Lung (tissue), 16 donors: ENCODE measurements around the gene SOX3. TPM values are rescaled to one million over a fixed set of nuclear protein-coding genes. Genes with fewer than 3 reads are reported as not detected.

ENCODE experiments used
- ATAC-seq: fragments of 200-7000 bp; cut with Tn5 transposase; one replicate; pipeline ENCODE4 v1.9.1; 2020; ENCODE audit warnings: moderate number of reproducible peaks; ENCODE audit not compliant: insufficient read depth, low FRiP score
- DNase-seq, 3 donors: peaks; one replicate each; pipeline ENCODE4 v3.0.0-alpha.2; 2013 to 2017
- H3K27ac ChIP-seq, 2 donors: one replicate each; pipeline ENCODE4 v1.5.1; 2013; ENCODE audit warnings: mild to moderate bottlenecking in 2 of 2, moderate library complexity in 2 of 2, control low read depth in 1 of 2, inconsistent platforms in 1 of 2, low read depth in 1 of 2, low read length in 1 of 2
- H3K27me3 ChIP-seq, 3 donors: one replicate each; pipeline ENCODE4 v1.5.1; 2013; ENCODE audit warnings: low read length in 2 of 3; ENCODE audit not compliant: control insufficient read depth in 3 of 3, insufficient read depth in 3 of 3
- H3K36me3 ChIP-seq, 4 donors: one replicate each; pipeline ENCODE4 v1.5.1; 2013; ENCODE audit warnings: low read length in 4 of 4, mild to moderate bottlenecking in 1 of 4, moderate library complexity in 1 of 4; ENCODE audit not compliant: control insufficient read depth in 4 of 4, insufficient read depth in 4 of 4
- H3K4me1 ChIP-seq, 5 donors: one replicate each; pipeline ENCODE4 v1.5.1; 2013; ENCODE audit warnings: low read length in 5 of 5, mild to moderate bottlenecking in 2 of 5, moderate library complexity in 1 of 5; ENCODE audit not compliant: control insufficient read depth in 5 of 5, insufficient read depth in 5 of 5
- H3K4me3 ChIP-seq: one replicate; pipeline ENCODE4 v1.5.1; 2013; ENCODE audit warnings: mild to moderate bottlenecking, control low read depth, moderate library complexity
- H3K9ac ChIP-seq, 2 donors: one replicate each; pipeline ENCODE4 v1.5.1; 2013; ENCODE audit warnings: low read length in 2 of 2, control low read depth in 1 of 2; ENCODE audit not compliant: insufficient read depth in 1 of 2
- H3K9me3 ChIP-seq, 4 donors: one replicate each; pipeline ENCODE4 v1.5.1; 2013; ENCODE audit warnings: low read length in 3 of 4, mild to moderate bottlenecking in 1 of 4, moderate library complexity in 1 of 4; ENCODE audit not compliant: control insufficient read depth in 4 of 4, insufficient read depth in 3 of 4
- WGBS, 2 donors: extraction: QIAGEN DNeasy Blood & Tissue Kit; methylation state at CpG; one replicate each; pipeline ENCODE4 v1.1.7; 2013; 5-methylcytosine and 5-hydroxymethylcytosine counted together
- long read RNA-seq, 5 donors: transcript quantifications; one replicate each; lab custom pipeline, GENCODE V29; 2026
- polyA plus RNA-seq, 2 donors: library from polyadenylated mRNA; stranded (reverse); fragments of 200-250 nt; gene quantifications; one replicate each; pipeline ENCODE4 v1.2.1, GENCODE V29; 2013
- total RNA-seq, 2 donors: library from RNA; depleted of rRNA in 1 of 2; stranded (reverse); fragments of >200 nt in 1 of 2; gene quantifications; one replicate each; pipeline ENCODE4 v1.2.1, GENCODE V29; 2014 to 2021
- TF ChIP-seq, protein P1 (sequence below): IDR thresholded peaks from 2 replicates; pipeline ENCODE4 v1.5.1; 2012; ENCODE audit warnings: mild to moderate bottlenecking; ENCODE audit errors: control extremely low read depth, extremely low read depth
- donor health status: control.
- donor health status: control.
- donor health status: Bipolar disorder and iron deficiency.
- donor health status: healthy.
- donor health status: DM: yes; HTN: yes; CAD: no.

The SOX3 gene
- under 1 TPM in 1 of 2 donors, not detected in 1; 0.09 TPM for total RNA-seq
- not detected for polyA plus RNA-seq
- long read RNA-seq, donor 1, partial matches to known transcripts: 0 of 1 reads
- long read RNA-seq, donor 1, other reads (novel, unspliced or antisense): 0 of 1 reads
- long read RNA-seq, donor 2: 0 reads
- long read RNA-seq, donor 3: 0 reads
- long read RNA-seq, donor 4: 0 reads
- long read RNA-seq, donor 5: 0 reads

DNA sequence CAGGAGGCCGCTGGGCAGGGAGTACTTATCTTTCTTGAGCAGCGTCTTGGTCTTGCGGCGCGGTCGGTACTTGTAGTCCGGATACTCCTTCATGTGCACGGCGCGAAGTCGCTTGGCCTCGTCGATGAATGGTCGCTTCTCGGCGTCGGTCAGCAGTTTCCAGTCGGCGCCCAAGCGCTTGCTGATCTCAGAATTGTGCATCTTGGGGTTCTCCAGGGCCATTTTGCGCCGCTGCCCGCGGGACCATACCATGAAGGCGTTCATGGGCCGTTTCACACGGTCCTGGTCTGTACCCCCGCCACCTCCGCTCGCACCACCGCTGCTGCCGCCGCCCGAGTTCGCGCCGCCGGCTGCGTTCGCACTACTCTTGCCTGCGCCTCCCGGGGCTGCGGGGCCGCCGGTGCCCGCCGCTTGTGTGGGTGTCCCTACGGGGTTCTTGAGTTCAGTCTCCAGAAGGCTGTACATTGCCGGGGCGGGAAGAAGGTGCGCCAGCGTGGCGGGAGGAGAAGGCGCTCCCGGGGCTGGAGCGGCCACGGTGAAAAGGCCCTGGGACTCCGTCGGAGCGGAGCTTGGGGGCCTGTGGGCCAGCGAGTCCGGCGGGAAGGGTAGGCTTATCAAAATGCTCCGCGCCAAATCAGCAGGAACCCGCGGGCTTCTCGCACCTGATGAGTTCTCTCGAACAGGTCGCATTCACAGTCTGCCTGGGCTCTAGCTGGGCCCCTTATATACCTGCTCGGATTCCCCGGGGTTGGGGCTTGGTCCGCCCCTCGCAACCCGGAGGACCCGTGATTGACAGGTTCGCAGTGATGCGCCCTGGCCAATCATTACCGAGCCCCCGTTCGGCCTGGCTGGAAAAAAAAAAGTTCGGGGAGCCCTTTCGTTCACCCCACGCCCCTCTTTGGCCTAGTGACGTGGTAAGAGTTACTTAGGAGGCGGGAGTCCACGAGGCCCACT, at the start of gene SOX3:
TSS of gene SOX3 (minus strand) at position 699 of the 954 bp plus-strand sequence. CDS start at position 690, 9 bp downstream.
- no peak within 1 kb of the TSS for H3K9ac ChIP-seq
- H3K4me1 ChIP-seq: peaks cover 0 to 9% (median 0%) of the 10 kb centered on the region in 5 donors
- H3K27ac ChIP-seq: no peak within 1 kb of the TSS
- WGBS, 2 donors: 3 to 31% methylated on average over 43 to 87 of the region's 87 CpGs
- peaks cover 0 to 30% (median 0%) of the 10 kb centered on the region in 4 donors for H3K9me3 ChIP-seq
- TF ChIP-seq, protein P1, sequence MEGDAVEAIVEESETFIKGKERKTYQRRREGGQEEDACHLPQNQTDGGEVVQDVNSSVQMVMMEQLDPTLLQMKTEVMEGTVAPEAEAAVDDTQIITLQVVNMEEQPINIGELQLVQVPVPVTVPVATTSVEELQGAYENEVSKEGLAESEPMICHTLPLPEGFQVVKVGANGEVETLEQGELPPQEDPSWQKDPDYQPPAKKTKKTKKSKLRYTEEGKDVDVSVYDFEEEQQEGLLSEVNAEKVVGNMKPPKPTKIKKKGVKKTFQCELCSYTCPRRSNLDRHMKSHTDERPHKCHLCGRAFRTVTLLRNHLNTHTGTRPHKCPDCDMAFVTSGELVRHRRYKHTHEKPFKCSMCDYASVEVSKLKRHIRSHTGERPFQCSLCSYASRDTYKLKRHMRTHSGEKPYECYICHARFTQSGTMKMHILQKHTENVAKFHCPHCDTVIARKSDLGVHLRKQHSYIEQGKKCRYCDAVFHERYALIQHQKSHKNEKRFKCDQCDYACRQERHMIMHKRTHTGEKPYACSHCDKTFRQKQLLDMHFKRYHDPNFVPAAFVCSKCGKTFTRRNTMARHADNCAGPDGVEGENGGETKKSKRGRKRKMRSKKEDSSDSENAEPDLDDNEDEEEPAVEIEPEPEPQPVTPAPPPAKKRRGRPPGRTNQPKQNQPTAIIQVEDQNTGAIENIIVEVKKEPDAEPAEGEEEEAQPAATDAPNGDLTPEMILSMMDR: no peak
- ATAC-seq (no peak), DNase-seq (no peak)
- peaks cover 31 to 77% (median 72%) of the 10 kb centered on the region in 3 donors for H3K27me3 ChIP-seq
- no peaks in the 10 kb centered on the region for H3K36me3 ChIP-seq
- no peak within 1 kb of the TSS for H3K4me3 ChIP-seq

- no peaks in the 10 kb centered on the region for H3K4me1 ChIP-seq
- no peak for ATAC-seq
- WGBS, 2 donors: 80 to 100% methylated on average over 1 of the region's 1 CpG
Observed at GRCh38 chrX:140548985-140549384, 44.1 kb upstream of the SOX3 start.

DNA sequence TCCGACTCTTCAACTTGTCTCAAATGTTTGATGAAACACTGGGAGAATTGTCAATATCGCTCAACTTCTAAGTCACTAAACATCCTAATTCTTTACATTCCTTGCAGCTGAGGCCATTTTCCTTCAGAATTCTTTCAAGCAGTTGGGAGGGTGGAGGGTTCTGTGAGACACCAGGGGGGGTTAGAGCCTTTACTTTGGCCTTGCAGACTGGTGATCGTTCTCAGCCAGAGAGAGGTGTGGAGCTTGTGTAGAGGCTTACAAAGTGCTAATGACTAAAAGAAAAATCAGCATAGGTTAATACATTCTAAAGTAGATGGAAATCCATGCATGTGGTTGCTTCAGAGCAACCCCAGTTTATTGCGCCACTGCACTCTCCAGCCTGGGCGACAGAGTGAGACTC, 21.3 kb upstream of the SOX3 start:
- H3K9me3 ChIP-seq: no peaks in the 10 kb centered on the region
- H3K27me3 ChIP-seq: peaks cover 3 to 10% (median 9%) of the 10 kb centered on the region in 3 donors
- no peak overlapping the region for H3K27ac ChIP-seq
- H3K9ac ChIP-seq: no peak overlapping the region
- 48 to 59% methylated on average over 5 of the region's 5 CpGs for WGBS, 2 donors
- H3K4me3 ChIP-seq: no peak overlapping the region
- ATAC-seq (no peak), DNase-seq (no peak)
- H3K4me1 ChIP-seq: no peaks in the 10 kb centered on the region
- TF ChIP-seq, protein P1: no peak
- no peaks in the 10 kb centered on the region for H3K36me3 ChIP-seq

More at GRCh38 chrX:140548985-140549384, 44.1 kb upstream of the SOX3 start:
- Histone ChIP-seq H3K9me3 (peaks cover 0 to 1% (median 0%) of the 10 kb centered on the region in 4 donors), H3K27me3 (peaks cover 2 to 15% (median 12%) of the 10 kb centered on the region in 3 donors), H3K36me3 (no peaks in the 10 kb centered on the region), H3K9ac (no peak overlapping the region), H3K27ac (no peak overlapping the region), H3K4me3 (no peak overlapping the region)
- TF ChIP-seq, protein P1: no peak
- DNase-seq: no peak
